ENCODE measurements around the gene AXIN2.
"Not testable (repeated sequence)": the region's sequence is repeated elsewhere in the genome, so short reads cannot be mapped to it uniquely, and the experiment has no call there.

Gene AXIN2

GRCh38 chr17:65536573-65537342 is 24.7 kb downstream of the AXIN2 start:
- no peak for DNase-seq

GRCh38 chr17:65535777-65536572 is 25.5 kb downstream of the AXIN2 start:
- no peak for DNase-seq

- DNase-seq, result no peak
These were observed 27.5 kb downstream of the AXIN2 start for GRCh38 chr17:65533852-65534457.

- no peak for DNase-seq
These were observed 28.2 kb downstream of the AXIN2 start for GRCh38 chr17:65533056-65533745.

- DNase-seq, result no peak
These were observed 29.2 kb downstream of the AXIN2 start for GRCh38 chr17:65532101-65532890.

- DNase-seq, result no peak
These were observed 30.0 kb downstream of the AXIN2 start for GRCh38 chr17:65531256-65532100.

GRCh38 chr17:65530523-65531255 is 30.8 kb downstream of the AXIN2 start:
- DNase-seq, result no peak

GRCh38 chr17:65529761-65530522 is 31.5 kb downstream of the AXIN2 start:
- DNase-seq, result no peak

- DNase-seq, result no peak
These were observed 32.3 kb downstream of the AXIN2 start for GRCh38 chr17:65529040-65529633.

GRCh38 chr17:65527857-65528591 is 33.4 kb downstream of the AXIN2 start:
- no peak for DNase-seq

- DNase-seq, result no peak
These were observed 34.1 kb downstream of the AXIN2 start for GRCh38 chr17:65527381-65527780.

GRCh38 chr17:65526854-65527253 is 34.6 kb downstream of the AXIN2 start:
- DNase-seq, result not testable (repeated sequence)

GRCh38 chr17:65523853-65524664 is 37.4 kb downstream of the AXIN2 start:
- DNase-seq, result peak in 1 of 5 experiments; percentile 59

GRCh38 chr17:65523411-65523810 is 38.0 kb downstream of the AXIN2 start:
- peak in 2 of 5 experiments; percentile 60 to 97 for DNase-seq

GRCh38 chr17:65522751-65523404 is 38.6 kb downstream of the AXIN2 start:
- DNase-seq, result peak in 1 of 5 experiments; percentile 78

GRCh38 chr17:65519462-65519861 is 42.0 kb downstream of the AXIN2 start:
- no peak for DNase-seq

GRCh38 chr17:65518256-65518655 is 43.2 kb downstream of the AXIN2 start:
- no peak for DNase-seq

Data from T-helper 2 cell (primary cell).